Measurements from ENCODE around the gene BSG. TPM values are rescaled to one million over a fixed set of nuclear protein-coding genes. Genes with fewer than 3 reads are reported as not detected.

The BSG gene
- total RNA-seq, 2 donors from 2014 or later: 170 to 194 TPM

GRCh38 chr19:536881-537404 lies 35.5 kb upstream of the BSG start:
- H3K9me3 Mint-ChIP-seq: no peaks in the 10 kb centered on the region
- no peaks in the 10 kb centered on the region for H3K36me3 Mint-ChIP-seq
- no peak for DNase-seq (ENCODE audit: low spot score in 2 of 2)
- no peak for ATAC-seq
- no peak overlapping the region for H3K27ac Mint-ChIP-seq

GRCh38 chr19:538641-539428 lies 33.6 kb upstream of the BSG start:
- DNase-seq (ENCODE audit: low spot score in 2 of 2) (no peak), ATAC-seq (no peak)
- no peaks in the 10 kb centered on the region for H3K9me3 Mint-ChIP-seq
- no peaks in the 10 kb centered on the region for H3K36me3 Mint-ChIP-seq
- H3K27ac Mint-ChIP-seq: no peak overlapping the region

- ATAC-seq (no peak), DNase-seq (ENCODE audit: low spot score in 2 of 2) (no peak)
- Mint-ChIP-seq H3K36me3 (peaks cover 0 to 5% of the 10 kb centered on the region in 2 donors), H3K9me3 (no peaks in the 10 kb centered on the region), H3K27ac (no peak overlapping the region)
Measured at GRCh38 chr19:539429-540030, 32.9 kb upstream of the BSG start.

DNA sequence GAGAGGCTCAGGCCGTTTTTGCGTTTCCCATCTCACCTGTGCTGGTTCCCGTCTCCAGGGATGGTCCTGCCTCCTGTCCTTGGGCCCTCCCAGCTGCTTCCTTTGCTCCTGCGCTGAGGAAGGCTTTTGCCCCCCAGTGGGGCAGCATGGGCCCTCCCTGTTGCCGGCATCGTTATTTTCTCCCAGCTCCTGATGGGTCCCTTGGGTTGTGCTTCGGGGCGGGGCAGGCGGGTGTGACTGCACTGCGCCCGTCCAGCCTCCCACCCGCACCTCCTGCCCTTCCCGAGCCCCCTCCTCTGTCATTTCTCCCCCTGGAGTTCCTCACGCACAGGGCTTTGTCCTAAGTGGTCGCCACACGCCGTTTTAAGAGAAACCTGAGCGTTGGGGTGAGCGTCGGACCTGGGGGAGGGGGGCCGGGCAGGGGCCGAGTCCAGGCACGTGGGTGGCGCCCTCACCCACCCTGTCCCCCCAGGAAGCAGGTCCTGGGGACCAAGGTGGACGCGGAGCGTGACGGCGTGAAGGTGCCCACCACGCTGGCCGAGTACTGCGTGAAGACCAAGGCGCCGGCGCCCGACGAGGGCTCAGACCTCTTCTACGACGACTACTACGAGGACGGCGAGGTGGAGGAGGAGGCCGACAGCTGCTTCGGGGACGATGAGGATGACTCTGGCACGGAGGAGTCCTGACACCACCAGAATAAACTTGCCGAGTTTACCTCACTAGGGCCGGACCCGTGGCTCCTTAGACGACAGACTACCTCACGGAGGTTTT lies 31.3 kb upstream of the BSG start:
- ATAC-seq (no peak), DNase-seq (ENCODE audit: low spot score in 2 of 2) (no peak)
- no peak overlapping the region for H3K27ac Mint-ChIP-seq
- peaks cover 0 to 5% of the 10 kb centered on the region in 2 donors for H3K36me3 Mint-ChIP-seq
- H3K9me3 Mint-ChIP-seq: no peaks in the 10 kb centered on the region

DNA sequence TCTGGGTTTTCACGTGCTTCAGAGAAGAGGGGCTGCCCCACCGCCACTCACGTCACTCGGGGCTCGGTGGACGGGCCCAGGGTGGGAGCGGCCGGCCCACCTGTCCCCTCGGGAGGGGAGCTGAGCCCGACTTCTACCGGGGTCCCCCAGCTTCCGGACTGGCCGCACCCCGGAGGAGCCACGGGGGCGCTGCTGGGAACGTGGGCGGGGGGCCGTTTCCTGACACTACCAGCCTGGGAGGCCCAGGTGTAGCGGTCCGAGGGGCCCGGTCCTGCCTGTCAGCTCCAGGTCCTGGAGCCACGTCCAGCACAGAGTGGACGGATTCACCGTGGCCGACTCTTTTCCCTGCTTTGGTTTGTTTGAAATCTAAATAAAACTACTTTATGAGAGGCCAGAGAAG lies 30.7 kb upstream of the BSG start:
- H3K27ac Mint-ChIP-seq: no peak overlapping the region
- H3K9me3 Mint-ChIP-seq: no peaks in the 10 kb centered on the region
- ATAC-seq: no peak

DNA sequence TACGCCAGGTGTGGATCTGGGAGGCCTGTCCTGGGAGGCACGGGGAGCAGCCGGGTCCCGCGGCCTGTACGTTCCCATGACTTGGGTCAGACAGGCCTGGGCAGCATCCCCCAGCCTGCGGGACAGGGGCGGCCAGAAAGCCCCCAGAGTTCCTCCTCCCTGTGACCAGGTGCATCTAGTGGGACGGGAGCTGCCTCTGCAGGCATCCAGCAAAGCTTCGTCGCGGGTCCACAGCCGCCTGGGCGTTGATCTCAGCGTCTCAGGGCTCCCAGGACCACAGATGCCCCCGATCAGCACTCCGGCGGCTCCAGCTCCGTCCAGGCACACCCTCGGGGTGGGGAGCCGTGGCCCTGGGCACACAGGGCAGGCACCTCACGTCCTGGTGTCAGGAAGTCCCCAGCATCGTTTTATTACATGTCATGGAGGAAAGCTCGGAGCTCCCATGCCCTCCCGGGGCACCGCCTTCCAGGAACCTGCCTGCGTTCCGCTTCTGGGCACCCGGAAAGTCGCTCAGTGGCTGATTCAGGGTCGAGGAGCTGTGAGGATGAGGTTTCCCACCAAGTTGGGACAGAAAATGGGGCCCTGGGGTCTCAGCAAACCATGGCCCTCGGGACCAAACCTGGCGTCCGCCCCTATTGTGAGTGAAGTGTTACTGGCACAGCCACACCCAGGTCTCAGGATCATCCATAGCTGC lies 30.1 kb upstream of the BSG start:
- ATAC-seq: no peak
- Mint-ChIP-seq H3K9me3 (no peaks in the 10 kb centered on the region), H3K36me3 (peaks cover 0 to 5% of the 10 kb centered on the region in 2 donors), H3K27ac (peak overlapping the region in 1 of 2 donors; percentile 91)
- no peak for DNase-seq (ENCODE audit: low spot score in 2 of 2)

More for the DNA sequence above, 30.7 kb upstream of the BSG start:
- H3K36me3 Mint-ChIP-seq: peaks cover 0 to 5% of the 10 kb centered on the region in 2 donors
- no peak for DNase-seq (ENCODE audit: low spot score in 2 of 2)

GRCh38 chr19:543910-544608 lies 28.3 kb upstream of the BSG start, which contains the start of gene GZMM:
GZMM (plus strand) TSS chr19:544053; CDS start chr19:544072, 19 bp downstream.
- Mint-ChIP-seq H3K36me3 (peaks cover 0 to 5% of the 10 kb centered on the region in 2 donors), H3K9me3 (no peaks in the 10 kb centered on the region)

DNA sequence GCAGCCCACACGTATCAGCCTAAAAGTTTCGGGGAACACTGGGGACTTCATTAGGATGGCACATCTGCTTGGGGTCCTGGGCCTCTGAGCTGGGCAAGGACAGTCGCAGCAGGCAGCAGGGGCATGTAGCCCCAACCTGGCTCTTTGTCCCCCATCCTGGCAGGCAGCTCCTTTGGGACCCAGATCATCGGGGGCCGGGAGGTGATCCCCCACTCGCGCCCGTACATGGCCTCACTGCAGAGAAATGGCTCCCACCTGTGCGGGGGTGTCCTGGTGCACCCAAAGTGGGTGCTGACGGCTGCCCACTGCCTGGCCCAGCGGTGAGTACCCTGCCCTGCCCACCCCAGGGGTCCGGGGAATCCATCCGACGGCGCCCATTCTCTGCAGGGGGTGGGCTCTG lies 25.3 kb upstream of the BSG start:
- ATAC-seq (no peak), DNase-seq (ENCODE audit: low spot score in 2 of 2) (no peak)
- Mint-ChIP-seq H3K36me3 (peaks cover 0 to 5% of the 10 kb centered on the region in 2 donors), H3K27ac (no peak overlapping the region), H3K9me3 (no peaks in the 10 kb centered on the region)

More at GRCh38 chr19:543910-544608, 28.3 kb upstream of the BSG start, which contains the start of gene GZMM:
- ATAC-seq (peak; percentile 93 to 94), DNase-seq (ENCODE audit: low spot score in 2 of 2) (peak; percentile 68 to 77)
- peak within 1 kb of the TSS; percentile 91 to 96 for H3K27ac Mint-ChIP-seq

GRCh38 chr19:547836-548720 lies 24.3 kb upstream of the BSG start:
- Mint-ChIP-seq H3K36me3 (peaks cover 0 to 5% of the 10 kb centered on the region in 2 donors), H3K27ac (peak overlapping the region in 1 of 2 donors; percentile 20), H3K9me3 (no peaks in the 10 kb centered on the region)
- DNase-seq (ENCODE audit: low spot score in 2 of 2) (no peak), ATAC-seq (no peak)

- no peak for ATAC-seq
- Mint-ChIP-seq H3K9me3 (no peaks in the 10 kb centered on the region), H3K36me3 (peaks cover 0 to 2% of the 10 kb centered on the region in 2 donors), H3K27ac (no peak overlapping the region)
- DNase-seq (ENCODE audit: low spot score in 2 of 2): no peak
Measured at GRCh38 chr19:548886-549830, 23.2 kb upstream of the BSG start.

DNA sequence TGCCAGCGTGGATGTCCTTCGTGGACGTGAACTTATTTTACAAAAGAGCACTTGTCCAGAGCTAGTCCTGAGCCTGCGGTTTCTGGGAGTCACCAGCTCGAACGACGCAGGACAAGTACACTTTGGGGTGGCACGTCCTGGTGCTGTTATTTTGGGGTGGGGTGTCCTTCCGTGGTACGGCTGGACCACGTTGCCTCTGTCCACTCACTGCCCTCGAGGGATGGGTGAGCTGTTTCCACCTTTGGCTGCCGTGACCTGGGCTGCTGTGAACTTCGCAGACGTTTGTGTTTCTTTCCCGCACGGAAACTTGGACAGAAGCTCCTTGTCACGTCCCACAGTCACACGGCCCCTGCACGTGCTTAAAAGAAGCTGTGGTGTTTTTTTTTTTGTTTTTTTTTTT lies 17.6 kb upstream of the BSG start:
- H3K27ac Mint-ChIP-seq: no peak overlapping the region
- ATAC-seq (no peak), DNase-seq (ENCODE audit: low spot score in 2 of 2) (no peak)
- H3K9me3 Mint-ChIP-seq: no peaks in the 10 kb centered on the region
- H3K36me3 Mint-ChIP-seq: no peaks in the 10 kb centered on the region

- ATAC-seq: no peak
- H3K9me3 Mint-ChIP-seq: no peaks in the 10 kb centered on the region
- no peak overlapping the region for H3K27ac Mint-ChIP-seq
- DNase-seq (ENCODE audit: low spot score in 2 of 2): no peak
- no peaks in the 10 kb centered on the region for H3K36me3 Mint-ChIP-seq
Measured at GRCh38 chr19:555474-555808, 17.0 kb upstream of the BSG start.

DNA sequence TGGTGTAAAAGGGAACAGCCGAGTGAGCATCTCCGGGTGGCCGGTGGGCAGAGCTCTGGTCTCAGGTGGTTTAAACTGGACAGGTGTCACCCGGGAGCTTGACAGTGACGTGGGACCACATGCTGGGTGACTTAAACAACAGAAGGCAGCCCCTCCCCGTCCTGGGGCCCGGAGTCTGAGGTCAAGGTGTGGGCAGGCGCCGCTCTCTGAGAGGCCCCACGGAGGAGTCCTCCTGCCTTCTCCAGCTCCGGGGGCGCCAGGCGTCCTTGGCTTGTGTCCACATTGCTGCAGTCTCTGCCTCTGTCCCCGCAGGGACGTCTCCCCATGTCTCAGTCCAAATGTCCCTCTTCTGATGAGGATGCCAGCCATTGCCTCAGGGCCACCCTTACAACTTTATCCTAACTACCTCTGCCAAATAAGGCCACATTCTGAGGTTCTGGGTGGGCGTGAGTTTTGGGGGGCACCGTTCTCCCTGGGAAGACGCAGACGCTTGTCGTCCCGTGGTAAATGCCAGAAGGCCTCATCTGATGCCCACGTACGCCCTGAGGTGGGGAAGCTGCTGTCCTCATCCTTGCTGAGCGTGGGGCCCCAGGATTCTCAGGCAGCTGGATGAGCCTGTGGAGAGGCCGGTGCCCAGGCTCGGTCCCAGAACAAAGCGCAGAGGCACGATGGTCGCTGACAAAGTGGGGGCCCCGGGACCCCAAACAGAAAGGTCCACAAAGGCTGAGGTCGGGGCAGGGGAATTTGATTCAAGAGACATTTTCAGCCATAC lies 15.6 kb upstream of the BSG start:
- Mint-ChIP-seq H3K36me3 (no peaks in the 10 kb centered on the region), H3K9me3 (no peaks in the 10 kb centered on the region), H3K27ac (no peak overlapping the region)
- ATAC-seq (no peak), DNase-seq (ENCODE audit: low spot score in 2 of 2) (no peak)
